Measurements from ENCODE around the gene RBBP9.
"Not testable (repeated sequence)": the region's sequence is repeated elsewhere in the genome, so short reads cannot be mapped to it uniquely, and the experiment has no call there.

The RBBP9 gene

DNA sequence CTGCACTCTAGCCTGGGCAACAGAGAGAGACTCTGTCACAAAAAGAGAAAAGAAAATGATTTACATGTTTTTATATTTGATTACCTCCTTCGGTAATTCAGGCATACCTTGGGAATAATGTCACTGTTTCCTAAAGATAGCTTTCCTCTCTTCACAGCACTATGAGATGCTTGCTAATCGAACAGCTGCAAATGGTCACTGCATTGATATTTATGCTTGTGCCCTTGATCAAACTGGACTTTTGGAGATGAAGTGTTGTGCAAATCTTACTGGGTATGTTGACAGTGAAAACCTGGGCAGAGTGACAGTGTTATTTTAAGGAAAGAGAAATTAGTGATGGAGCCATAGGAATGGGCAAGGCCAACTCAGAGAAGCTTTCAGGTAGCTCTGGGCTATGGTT lies 30.3 kb upstream of the RBBP9 start:
- H3K36me3 ChIP-seq, result peaks cover 76% of the 10 kb centered on the region

DNA sequence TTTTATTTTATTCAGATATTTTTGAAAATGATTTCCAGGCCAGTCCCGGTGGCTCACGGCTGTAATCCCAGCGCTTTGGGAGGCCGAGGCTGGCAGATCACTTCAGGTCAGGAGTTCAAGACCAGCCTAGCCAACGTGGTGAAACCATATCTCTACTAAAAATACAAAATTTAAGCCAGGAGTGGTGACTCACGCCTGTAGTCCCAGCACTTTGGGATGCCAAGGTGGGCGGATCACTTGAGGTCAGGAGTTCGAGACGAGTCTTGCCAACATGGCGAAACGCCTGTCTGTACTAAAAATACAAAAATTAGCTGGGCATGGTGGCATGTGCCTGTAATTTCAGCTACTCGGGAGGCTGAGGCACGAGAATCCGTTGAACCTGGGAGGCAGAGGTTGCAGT lies 29.7 kb upstream of the RBBP9 start:
- not testable (repeated sequence) for DNase-seq; H3K9me3 ChIP-seq (ENCODE audit: severe bottlenecking); H3K4me3 ChIP-seq (ENCODE audit: low read depth, low read length); H3K27ac ChIP-seq; H3K27me3 ChIP-seq (ENCODE audit: insufficient read depth, low read depth, severe bottlenecking)
- peaks cover 70% of the 10 kb centered on the region for H3K36me3 ChIP-seq

More for the DNA sequence above, 30.3 kb upstream of the RBBP9 start:
- DNase-seq, result no peak
- H3K27ac ChIP-seq, result no peak overlapping the region
- H3K9me3 ChIP-seq (ENCODE audit: severe bottlenecking), result no peaks in the 10 kb centered on the region
- H3K4me3 ChIP-seq (ENCODE audit: low read depth, low read length), result no peak overlapping the region
- no peaks in the 10 kb centered on the region for H3K27me3 ChIP-seq (ENCODE audit: insufficient read depth, low read depth, severe bottlenecking)
- TF ChIP-seq, protein P1, sequence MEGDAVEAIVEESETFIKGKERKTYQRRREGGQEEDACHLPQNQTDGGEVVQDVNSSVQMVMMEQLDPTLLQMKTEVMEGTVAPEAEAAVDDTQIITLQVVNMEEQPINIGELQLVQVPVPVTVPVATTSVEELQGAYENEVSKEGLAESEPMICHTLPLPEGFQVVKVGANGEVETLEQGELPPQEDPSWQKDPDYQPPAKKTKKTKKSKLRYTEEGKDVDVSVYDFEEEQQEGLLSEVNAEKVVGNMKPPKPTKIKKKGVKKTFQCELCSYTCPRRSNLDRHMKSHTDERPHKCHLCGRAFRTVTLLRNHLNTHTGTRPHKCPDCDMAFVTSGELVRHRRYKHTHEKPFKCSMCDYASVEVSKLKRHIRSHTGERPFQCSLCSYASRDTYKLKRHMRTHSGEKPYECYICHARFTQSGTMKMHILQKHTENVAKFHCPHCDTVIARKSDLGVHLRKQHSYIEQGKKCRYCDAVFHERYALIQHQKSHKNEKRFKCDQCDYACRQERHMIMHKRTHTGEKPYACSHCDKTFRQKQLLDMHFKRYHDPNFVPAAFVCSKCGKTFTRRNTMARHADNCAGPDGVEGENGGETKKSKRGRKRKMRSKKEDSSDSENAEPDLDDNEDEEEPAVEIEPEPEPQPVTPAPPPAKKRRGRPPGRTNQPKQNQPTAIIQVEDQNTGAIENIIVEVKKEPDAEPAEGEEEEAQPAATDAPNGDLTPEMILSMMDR (IDR thresholded peaks at IDR 0.05; ENCODE audit: low read depth, low read length), result no peak

DNA sequence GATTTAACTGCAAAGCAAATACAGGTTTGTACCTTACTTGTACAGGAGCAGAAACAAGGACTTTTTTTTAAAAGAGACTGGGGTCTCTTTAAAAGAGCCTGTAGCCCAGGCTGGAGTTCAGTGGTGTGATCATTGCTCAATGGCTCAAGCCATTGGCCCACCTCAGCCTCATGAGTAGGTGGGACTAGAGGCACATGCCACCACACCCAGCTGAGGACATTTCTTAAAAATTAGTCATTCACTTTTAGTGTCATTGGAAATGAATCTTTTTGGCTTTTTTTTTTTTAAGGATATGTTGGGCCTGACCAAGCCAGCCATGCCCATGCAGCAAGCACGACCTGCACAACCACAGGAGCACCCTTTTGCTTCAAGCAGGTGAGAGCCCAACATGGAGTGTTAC lies 27.6 kb upstream of the RBBP9 start:
- H3K27ac ChIP-seq, result no peak overlapping the region
- no peaks in the 10 kb centered on the region for H3K9me3 ChIP-seq (ENCODE audit: severe bottlenecking)
- TF ChIP-seq, protein P1 (IDR thresholded peaks at IDR 0.05; ENCODE audit: low read depth, low read length), result no peak
- no peaks in the 10 kb centered on the region for H3K27me3 ChIP-seq (ENCODE audit: insufficient read depth, low read depth, severe bottlenecking)
- H3K36me3 ChIP-seq, result peaks cover 58% of the 10 kb centered on the region
- H3K4me3 ChIP-seq (ENCODE audit: low read depth, low read length), result no peak overlapping the region
- DNase-seq, result no peak

DNA sequence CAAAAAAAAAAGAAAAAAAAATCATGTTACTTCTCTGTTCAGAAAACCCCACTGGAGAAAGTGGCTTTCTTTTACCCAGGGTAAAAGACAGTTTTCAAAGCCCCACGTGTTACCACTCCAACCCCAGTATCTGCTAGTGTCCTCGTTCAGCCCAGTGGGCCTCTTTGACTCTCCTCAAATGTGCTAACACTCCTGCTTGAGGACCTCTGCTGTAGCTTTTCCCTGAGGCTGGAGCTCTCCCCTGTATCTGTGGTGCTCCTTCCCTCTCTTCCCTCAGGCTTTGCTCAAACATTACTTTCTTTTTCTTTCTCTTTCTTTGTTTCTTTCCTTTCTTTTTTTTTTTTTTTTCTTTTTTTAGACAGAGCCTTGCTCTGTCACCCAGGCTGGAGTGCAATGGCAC lies 26.0 kb upstream of the RBBP9 start:
- no peak overlapping the region for H3K4me3 ChIP-seq (ENCODE audit: low read depth, low read length)
- H3K27me3 ChIP-seq (ENCODE audit: insufficient read depth, low read depth, severe bottlenecking), result no peaks in the 10 kb centered on the region
- H3K27ac ChIP-seq, result no peak overlapping the region
- TF ChIP-seq, protein P1 (IDR thresholded peaks at IDR 0.05; ENCODE audit: low read depth, low read length), result no peak
- no peak for DNase-seq
- H3K9me3 ChIP-seq (ENCODE audit: severe bottlenecking), result no peaks in the 10 kb centered on the region
- peaks cover 42% of the 10 kb centered on the region for H3K36me3 ChIP-seq

DNA sequence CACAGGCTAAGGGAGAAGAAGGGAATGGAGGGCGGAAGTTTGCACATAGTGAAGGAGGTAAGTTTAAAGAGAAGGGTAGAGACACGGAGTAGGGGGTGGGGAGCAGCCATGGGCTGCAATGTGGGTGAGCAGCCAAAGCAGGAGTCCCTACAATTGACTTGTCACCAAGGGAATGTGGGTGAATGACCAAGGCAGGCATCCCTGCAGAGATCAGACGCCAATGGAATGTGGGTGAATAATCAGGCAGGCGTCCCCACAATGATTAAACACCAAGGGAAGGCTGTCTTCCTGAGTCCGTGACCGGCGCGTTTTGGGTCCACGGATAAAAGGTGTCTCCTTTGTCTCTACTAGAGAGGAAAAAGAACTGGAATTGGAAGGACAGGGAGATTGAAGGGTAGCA lies 25.0 kb upstream of the RBBP9 start:
- not testable (repeated sequence) for DNase-seq; H3K4me3 ChIP-seq (ENCODE audit: low read depth, low read length); H3K9me3 ChIP-seq (ENCODE audit: severe bottlenecking); H3K27me3 ChIP-seq (ENCODE audit: insufficient read depth, low read depth, severe bottlenecking); H3K27ac ChIP-seq
- H3K36me3 ChIP-seq, result peaks cover 32% of the 10 kb centered on the region

DNA sequence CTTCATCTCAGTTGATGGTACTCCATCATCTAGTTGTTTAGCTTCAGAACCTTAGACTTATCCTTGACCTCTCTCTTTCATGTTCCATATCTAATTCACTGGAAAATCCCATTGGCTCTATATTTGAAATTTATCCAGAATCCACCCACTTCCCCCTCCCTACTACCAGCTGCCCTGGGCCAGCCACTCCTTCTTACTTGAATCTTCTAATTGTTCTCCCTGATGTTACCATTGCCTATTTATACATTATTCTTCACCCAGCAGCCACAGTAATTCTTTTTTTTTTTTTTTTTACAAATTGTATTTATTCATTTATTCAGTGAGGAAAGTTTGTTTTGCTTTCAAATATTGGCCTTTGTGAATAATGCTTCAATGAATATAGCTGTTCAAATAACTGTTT lies 18.9 kb upstream of the RBBP9 start:
- H3K36me3 ChIP-seq, result peaks cover 46% of the 10 kb centered on the region
- H3K4me3 ChIP-seq (ENCODE audit: low read depth, low read length), result no peak overlapping the region
- no peak overlapping the region for H3K27ac ChIP-seq
- DNase-seq, result no peak
- no peaks in the 10 kb centered on the region for H3K27me3 ChIP-seq (ENCODE audit: insufficient read depth, low read depth, severe bottlenecking)
- TF ChIP-seq, protein P1 (IDR thresholded peaks at IDR 0.05; ENCODE audit: low read depth, low read length), result no peak
- no peaks in the 10 kb centered on the region for H3K9me3 ChIP-seq (ENCODE audit: severe bottlenecking)

DNA sequence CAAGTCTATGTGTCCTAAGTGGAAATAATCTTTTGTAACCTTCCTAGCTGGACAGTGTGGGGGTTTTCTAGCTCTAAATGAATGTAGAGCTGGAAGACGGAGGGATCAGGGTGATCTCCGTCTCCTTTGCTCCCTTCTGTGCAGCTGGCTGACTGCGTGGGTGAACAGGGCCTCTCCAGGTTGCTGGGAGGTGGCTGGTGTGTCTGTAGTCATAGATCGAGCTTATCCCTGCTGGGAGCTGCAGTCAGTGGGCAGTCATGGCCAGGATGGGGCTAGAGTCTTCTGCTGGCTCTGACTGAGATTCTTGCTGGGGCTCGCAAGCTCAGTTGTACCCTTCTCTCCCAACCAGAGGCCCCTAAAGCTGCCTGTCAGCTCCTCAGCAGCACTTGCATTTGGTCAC lies 17.1 kb upstream of the RBBP9 start:
- no peaks in the 10 kb centered on the region for H3K9me3 ChIP-seq (ENCODE audit: severe bottlenecking)
- no peak overlapping the region for H3K4me3 ChIP-seq (ENCODE audit: low read depth, low read length)
- no peaks in the 10 kb centered on the region for H3K27me3 ChIP-seq (ENCODE audit: insufficient read depth, low read depth, severe bottlenecking)
- H3K27ac ChIP-seq, result no peak overlapping the region
- no peak for DNase-seq
- TF ChIP-seq, protein P1 (IDR thresholded peaks at IDR 0.05; ENCODE audit: low read depth, low read length), result no peak
- peaks cover 61% of the 10 kb centered on the region for H3K36me3 ChIP-seq
